IMR-90 (cell line): ENCODE measurements around the gene PCDH12. TPM values are rescaled to one million over a fixed set of nuclear protein-coding genes. Genes with fewer than 3 reads are reported as not detected.

Experiments
- ATAC-seq: fragments of 200-7000 bp; cut with Tn5 transposase; 2 replicates; pipeline ENCODE4 v1.9.1; 2020; ENCODE audit warnings: low read depth, mild to moderate bottlenecking, moderate library complexity
- BruUV-seq: library from RNA; stranded (reverse); fragments of 400-500 nt; replicated peaks from 2 replicates; lab custom pipeline; 2021; lab: Mats Ljungman, UMichigan
- CTCF ChIA-PET: fragments of 300-600 bp; formaldehyde crosslinking; extraction: SDS; loops from one replicate; lab custom pipeline; 2021; ENCODE audit warnings: antibody characterized with exemption; lab: Yijun Ruan, JAX
- POLR2A ChIA-PET: fragments of 300-600 bp; sonication (Branson Sonifier 250); formaldehyde crosslinking; loops from one replicate; lab custom pipeline; 2022; ENCODE audit warnings: antibody characterized with exemption; ENCODE audit not compliant: unreplicated experiment; lab: Charles Lee
- DNase-seq: peaks from one replicate; pipeline ENCODE4 v3.0.0; 2013
- H2AFZ ChIP-seq: replicated peaks from 2 replicates; pipeline ENCODE3; 2013; ENCODE audit warnings: low read length, mild to moderate bottlenecking; ENCODE audit not compliant: poor library complexity
- H2AK5ac ChIP-seq: 2 replicates; pipeline ENCODE4 v1.6.1; 2013; ENCODE audit warnings: low read depth, low read length, inconsistent platforms
- H2AK9ac ChIP-seq: replicated peaks from 2 replicates; pipeline ENCODE3; 2013; ENCODE audit warnings: mild to moderate bottlenecking, low read depth, low read length, moderate library complexity; ENCODE audit not compliant: poor library complexity
- H2BK120ac ChIP-seq: 2 replicates; pipeline ENCODE4 v1.6.1; 2013; ENCODE audit warnings: low read depth, low read length, inconsistent platforms
- H2BK15ac ChIP-seq: 3 replicates; pipeline ENCODE4 v1.6.1; 2013; ENCODE audit warnings: low read depth, low read length, inconsistent platforms
- H2BK20ac ChIP-seq: 2 replicates; pipeline ENCODE4 v1.6.1; 2013; ENCODE audit warnings: low read depth, mild to moderate bottlenecking, inconsistent platforms, low read length, moderate library complexity
- H2BK5ac ChIP-seq: 2 replicates; pipeline ENCODE4 v1.6.1; 2013; ENCODE audit warnings: mild to moderate bottlenecking, low read depth, low read length, inconsistent platforms; ENCODE audit not compliant: poor library complexity, severe bottlenecking
- H3K14ac ChIP-seq: replicated peaks from 2 replicates; pipeline ENCODE4 v1.6.1; 2013; ENCODE audit warnings: low read depth, low read length, inconsistent platforms
- H3K18ac ChIP-seq: 2 replicates; pipeline ENCODE4 v1.6.1; 2013; ENCODE audit warnings: low read depth, low read length, control low read depth
- H3K23ac ChIP-seq: 2 replicates; pipeline ENCODE4 v1.6.1; 2013; ENCODE audit warnings: low read depth, low read length, inconsistent platforms
- H3K27ac ChIP-seq: 2 replicates; pipeline ENCODE4 v1.5.1; 2013; ENCODE audit warnings: mild to moderate bottlenecking, control low read depth, low read length; ENCODE audit not compliant: insufficient read depth
- H3K27me3 ChIP-seq: 2 replicates; pipeline ENCODE4 v1.6.1; 2013; ENCODE audit warnings: low read length; ENCODE audit not compliant: control insufficient read depth, insufficient read depth
- H3K36me3 ChIP-seq: 2 replicates; pipeline ENCODE4 v1.6.1; 2013; ENCODE audit warnings: low read length, mixed read lengths; ENCODE audit not compliant: control insufficient read depth, insufficient read depth
- H3K4ac ChIP-seq: 2 replicates; pipeline ENCODE4 v1.6.1; 2013; ENCODE audit warnings: low read depth, low read length, inconsistent platforms
- H3K4me1 ChIP-seq: 2 replicates; pipeline ENCODE4 v1.6.1; 2013; ENCODE audit warnings: low read length, mixed read lengths; ENCODE audit not compliant: control insufficient read depth, insufficient read depth
- H3K4me2 ChIP-seq: 2 replicates; pipeline ENCODE4 v1.6.1; 2013; ENCODE audit warnings: low read depth, mild to moderate bottlenecking, control low read depth, low read length, moderate library complexity
- H3K4me3 ChIP-seq: 2 replicates; pipeline ENCODE4 v1.5.1; 2013; ENCODE audit warnings: low read depth, mild to moderate bottlenecking, control low read depth, low read length, moderate library complexity; ENCODE audit not compliant: insufficient read depth
- H3K56ac ChIP-seq: 2 replicates; pipeline ENCODE4 v1.6.1; 2013; ENCODE audit warnings: low read length, inconsistent platforms; ENCODE audit not compliant: insufficient read depth; ENCODE audit errors: extremely low read depth
- H3K79me1 ChIP-seq, 2 experiments: 2 replicates each; pipeline ENCODE4 v1.6.1; 2013; ENCODE audit warnings: low read length in 2 of 2, inconsistent platforms in 1 of 2, low read depth in 1 of 2
- H3K9ac ChIP-seq: 2 replicates; pipeline ENCODE4 v1.6.1; 2013; ENCODE audit warnings: low read depth, low read length, control low read depth
- H3K9me1 ChIP-seq: 2 replicates; pipeline ENCODE4 v1.6.1; 2013; ENCODE audit warnings: low read length, inconsistent platforms; ENCODE audit not compliant: insufficient read depth
- H3K9me3 ChIP-seq: 2 replicates; pipeline ENCODE4 v1.6.1; 2013; ENCODE audit warnings: low read length; ENCODE audit not compliant: control insufficient read depth, insufficient read depth
- H4K20me1 ChIP-seq: 2 replicates; pipeline ENCODE4 v1.6.1; 2013; ENCODE audit warnings: low read length, inconsistent platforms; ENCODE audit not compliant: insufficient read depth
- H4K5ac ChIP-seq: 2 replicates; pipeline ENCODE4 v1.6.1; 2013; ENCODE audit warnings: mild to moderate bottlenecking, low read depth, low read length, control low read depth
- H4K8ac ChIP-seq, 2 experiments: 2 replicates each; pipeline ENCODE4 v1.6.1; 2013; ENCODE audit warnings: low read depth in 2 of 2, low read length in 2 of 2, control low read depth in 1 of 2, inconsistent platforms in 1 of 2
- H4K91ac ChIP-seq: 2 replicates; pipeline ENCODE4 v1.6.1; 2013; ENCODE audit warnings: low read depth, low read length, inconsistent platforms; ENCODE audit not compliant: insufficient read depth
- CHD1 ChIP-seq: IDR thresholded peaks from 2 replicates; pipeline ENCODE4 v1.6.1; 2012; ENCODE audit warnings: low read depth, low read length, improper control_type of control experiment
- MAFK ChIP-seq: IDR thresholded peaks from 2 replicates; pipeline ENCODE4 v1.6.1; 2012; ENCODE audit warnings: low read depth, low read length, improper control_type of control experiment
- POLR2A ChIP-seq: IDR thresholded peaks from 2 replicates; pipeline ENCODE4 v1.6.1; 2012; ENCODE audit warnings: mild to moderate bottlenecking, low read depth, low read length
- RAD21 ChIP-seq: IDR thresholded peaks from 2 replicates; pipeline ENCODE4 v1.6.1; 2012; ENCODE audit warnings: low read length, improper control_type of control experiment
- RFX5 ChIP-seq: IDR thresholded peaks from 2 replicates; pipeline ENCODE4 v1.8.0; 2012; ENCODE audit warnings: low read depth, mild to moderate bottlenecking, low read length, moderate library complexity
- WGBS, 2 experiments: methylation state at CpG; one replicate each; pipeline versions ENCODE4 v1.1.5 to v1.1.7; 2013; ENCODE audit warnings: missing lambda C conversion rate in 2 of 2; ENCODE audit not compliant: insufficient read length in 1 of 2; ENCODE audit errors: extremely low coverage in 2 of 2; 5-methylcytosine and 5-hydroxymethylcytosine counted together
- dilution Hi-C: fragments of 300-500 bp; cut with HindIII; formaldehyde crosslinking; loops from one replicate; pipeline ENCODE4 v1.14.3; 2018; ENCODE audit warnings: low sequenced_read_pairs; ENCODE audit not compliant: unreplicated experiment
- in situ Hi-C: fragments of 300-500 bp; cut with MboI; formaldehyde crosslinking; loops from 3 replicates; pipeline ENCODE4 v1.14.3; 2019; ENCODE audit warnings: low sequenced_read_pairs, inconsistent platforms, mixed read lengths
- intact Hi-C: fragments of 100-400 bp; cut with micrococcal nuclease; formaldehyde crosslinking; loops from 2 replicates; pipeline ENCODE4 v1.10.0; 2022
- polyA plus RNA-seq, 3 experiments: library from polyadenylated mRNA; depleted of rRNA; stranded (reverse); fragments of >200 nt; gene quantifications; 2 replicates each; pipeline ENCODE4 v1.2.3, GENCODE V29; 2012; ENCODE audit warnings: low replicate concordance in 1 of 3
- total RNA-seq: library from RNA; depleted of rRNA; stranded (reverse); fragments of >200 nt; gene quantifications from 2 replicates; pipeline ENCODE4 v1.2.3, GENCODE V29; 2012

PCDH12 gene
- total and polyA plus RNA-seq, 2 of the 4 experiments (the other 2 are of a cell fraction): 0.02 to 0.18 TPM

DNA sequence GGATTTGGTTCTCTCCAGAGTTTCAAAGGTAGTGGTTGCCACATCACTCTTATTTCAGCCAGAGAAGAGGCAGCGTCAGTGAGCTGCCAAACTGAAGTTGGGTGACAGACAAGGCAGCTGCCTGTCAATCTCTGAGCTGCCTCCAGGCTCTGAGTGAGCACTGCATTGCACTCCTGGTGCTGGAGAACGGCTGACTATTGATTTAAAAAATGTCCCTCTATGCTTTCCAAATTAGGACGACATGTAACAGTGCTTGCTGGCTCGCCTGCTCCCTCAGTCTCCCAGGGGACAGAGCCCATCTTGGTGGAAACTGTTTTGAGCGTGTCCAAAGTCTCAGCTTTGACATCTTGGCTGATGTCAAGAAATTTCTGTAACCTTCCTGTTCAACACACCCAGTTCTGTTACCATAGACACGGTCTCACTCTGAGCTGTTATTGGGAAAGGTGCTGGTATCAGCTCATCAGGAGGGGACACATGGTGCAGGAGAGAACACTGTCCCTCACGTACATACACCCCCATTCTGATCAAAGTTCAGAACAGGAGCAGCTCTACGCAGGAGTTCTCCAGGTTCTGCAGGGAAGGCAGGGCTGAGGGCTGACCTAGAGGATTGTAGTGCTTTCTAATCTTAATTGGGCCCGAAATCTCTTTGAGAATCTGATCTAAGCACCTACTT lies 15.7 kb downstream of the PCDH12 start:
- Histone ChIP-seq H2BK20ac (no peak overlapping the region), H2BK5ac (no peak overlapping the region), H3K27me3 (peaks cover 3% of the 10 kb centered on the region; the same call in 1 of the 2 replicates), H3K56ac (no peak overlapping the region), H4K91ac (no peak overlapping the region), H3K18ac (no peak overlapping the region), H3K4me2 (no peak overlapping the region), H2BK15ac (no peak overlapping the region), H3K9me3 (no peaks in the 10 kb centered on the region), H2AK9ac (no peak overlapping the region), H2BK120ac (no peak overlapping the region), H3K4me3 (no peak overlapping the region), H3K79me1 (no peaks in the 10 kb centered on the region), H4K5ac (no peak overlapping the region), H3K36me3 (peaks cover 15% of the 10 kb centered on the region), H4K8ac (no peak overlapping the region), H3K14ac (no peak overlapping the region), H2AFZ (no peak overlapping the region), H3K23ac (no peak overlapping the region), H3K4me1 (peaks cover 2% of the 10 kb centered on the region; the same call in 1 of the 2 replicates), H3K9me1 (peaks cover 7% of the 10 kb centered on the region; the same call in 1 of the 2 replicates), H3K4ac (no peak overlapping the region), H4K20me1 (peaks cover 3% of the 10 kb centered on the region; the same call in 1 of the 2 replicates), H2AK5ac (no peak overlapping the region), H3K27ac (no peak overlapping the region), H3K9ac (no peak overlapping the region)
- TF ChIP-seq POLR2A (no peak), RFX5 (no peak), MAFK (no peak), CHD1 (no peak), RAD21 (no peak)
- DNase-seq (no peak), ATAC-seq (no peak)
- no TSS peak for BruUV-seq
- intact Hi-C loops: no loop called here
- dilution Hi-C loops: no loop called here
- WGBS, 2 experiments: 86% methylated on average over 2 of the region's 9 CpGs; no CpG with 5 or more reads in 1 of the 2 experiments
- in situ Hi-C loops: no loop called here
- ChIA-PET POLR2A (interaction anchor here (0.5 kb wide), 1 partner anchor 26 kb away, joined by 11 read pairs; no protein-coding TSS in a partner anchor), CTCF (no interaction called here)
